K562 (cell line): Measurements from ENCODE around the gene DCN.

Experiments
- C11orf30 ChIP-seq: fragments of 450-650 bp; IDR thresholded peaks from 2 replicates; pipeline ENCODE4 v1.6.1; 2016; ENCODE audit warnings: low read depth, mild to moderate bottlenecking
- HOXB6 ChIP-seq: fragments of 250-450 bp; sonication (Bioruptor Pico); IDR thresholded peaks from 2 replicates; pipeline ENCODE4 v1.5.1; 2022; ENCODE audit warnings: mild to moderate bottlenecking, borderline replicate concordance
- TF ChIP-seq, protein P1 (sequence below): sonication (generic); formaldehyde crosslinking; IDR thresholded peaks from 2 replicates; pipeline ENCODE4 v1.8.1; 2022; ENCODE audit warnings: missing genetic modification reagents
- TF ChIP-seq, protein P2 (sequence below), 2 experiments: fragments of 450-650 bp; formaldehyde crosslinking in 1 of 2; IDR thresholded peaks; 2 replicates each; pipeline versions ENCODE4 v1.4.0 to v1.6.1; 2014 to 2020; ENCODE audit warnings: mild to moderate bottlenecking in 2 of 2, borderline replicate concordance in 1 of 2, low read depth in 1 of 2
- TF ChIP-seq, protein P3 (sequence below), 3 experiments: IDR thresholded peaks in 2 of 3; conservative IDR thresholded peaks in 1 of 3; 2 replicates each; pipeline ENCODE4 v1.5.1; 2011 to 2012; ENCODE audit warnings: low read length in 3 of 3, mild to moderate bottlenecking in 3 of 3, control low read depth in 2 of 3, improper control_type of control experiment in 1 of 3, inconsistent platforms in 1 of 3, low read depth in 1 of 3, mixed read lengths in 1 of 3, moderate library complexity in 1 of 3; ENCODE audit not compliant: insufficient read depth in 2 of 3
- TF ChIP-seq, protein P4 (sequence below): sonication (generic); formaldehyde crosslinking; IDR thresholded peaks from 2 replicates; pipeline ENCODE4 v1.8.0; 2022; ENCODE audit warnings: mild to moderate bottlenecking, missing genetic modification reagents, borderline replicate concordance

DNA sequence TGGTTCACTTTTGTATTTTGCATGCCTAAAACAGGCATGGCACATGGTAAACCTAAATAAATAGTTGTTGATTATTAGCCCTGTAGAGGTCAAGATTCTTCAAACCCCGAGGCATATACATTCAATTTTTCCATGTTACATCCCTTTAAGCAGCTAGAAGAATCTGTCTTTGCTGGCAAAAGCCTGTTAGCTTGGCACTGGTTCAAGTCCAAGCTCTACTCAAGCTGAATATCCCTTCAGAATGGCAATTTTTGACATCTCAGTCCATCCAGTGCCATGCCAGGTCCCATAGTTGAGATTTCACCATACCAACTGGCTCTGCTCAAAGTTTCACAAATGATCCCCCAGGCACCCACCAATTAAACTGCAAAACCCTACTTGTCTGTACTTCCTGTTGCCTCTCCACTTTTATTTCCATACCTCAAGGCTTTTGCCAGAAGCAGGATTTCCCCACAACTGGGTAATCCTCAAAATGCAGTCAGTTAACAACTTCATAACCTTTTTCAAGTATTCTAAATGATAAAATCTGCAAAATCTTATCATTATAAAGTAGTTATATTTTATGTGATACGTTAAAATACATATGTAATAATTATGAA is 9.0 kb upstream of the DCN start:
- TF ChIP-seq, protein P1, sequence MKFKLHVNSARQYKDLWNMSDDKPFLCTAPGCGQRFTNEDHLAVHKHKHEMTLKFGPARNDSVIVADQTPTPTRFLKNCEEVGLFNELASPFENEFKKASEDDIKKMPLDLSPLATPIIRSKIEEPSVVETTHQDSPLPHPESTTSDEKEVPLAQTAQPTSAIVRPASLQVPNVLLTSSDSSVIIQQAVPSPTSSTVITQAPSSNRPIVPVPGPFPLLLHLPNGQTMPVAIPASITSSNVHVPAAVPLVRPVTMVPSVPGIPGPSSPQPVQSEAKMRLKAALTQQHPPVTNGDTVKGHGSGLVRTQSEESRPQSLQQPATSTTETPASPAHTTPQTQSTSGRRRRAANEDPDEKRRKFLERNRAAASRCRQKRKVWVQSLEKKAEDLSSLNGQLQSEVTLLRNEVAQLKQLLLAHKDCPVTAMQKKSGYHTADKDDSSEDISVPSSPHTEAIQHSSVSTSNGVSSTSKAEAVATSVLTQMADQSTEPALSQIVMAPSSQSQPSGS (CRISPR knock-in tag), result no peak
- TF ChIP-seq, protein P2, sequence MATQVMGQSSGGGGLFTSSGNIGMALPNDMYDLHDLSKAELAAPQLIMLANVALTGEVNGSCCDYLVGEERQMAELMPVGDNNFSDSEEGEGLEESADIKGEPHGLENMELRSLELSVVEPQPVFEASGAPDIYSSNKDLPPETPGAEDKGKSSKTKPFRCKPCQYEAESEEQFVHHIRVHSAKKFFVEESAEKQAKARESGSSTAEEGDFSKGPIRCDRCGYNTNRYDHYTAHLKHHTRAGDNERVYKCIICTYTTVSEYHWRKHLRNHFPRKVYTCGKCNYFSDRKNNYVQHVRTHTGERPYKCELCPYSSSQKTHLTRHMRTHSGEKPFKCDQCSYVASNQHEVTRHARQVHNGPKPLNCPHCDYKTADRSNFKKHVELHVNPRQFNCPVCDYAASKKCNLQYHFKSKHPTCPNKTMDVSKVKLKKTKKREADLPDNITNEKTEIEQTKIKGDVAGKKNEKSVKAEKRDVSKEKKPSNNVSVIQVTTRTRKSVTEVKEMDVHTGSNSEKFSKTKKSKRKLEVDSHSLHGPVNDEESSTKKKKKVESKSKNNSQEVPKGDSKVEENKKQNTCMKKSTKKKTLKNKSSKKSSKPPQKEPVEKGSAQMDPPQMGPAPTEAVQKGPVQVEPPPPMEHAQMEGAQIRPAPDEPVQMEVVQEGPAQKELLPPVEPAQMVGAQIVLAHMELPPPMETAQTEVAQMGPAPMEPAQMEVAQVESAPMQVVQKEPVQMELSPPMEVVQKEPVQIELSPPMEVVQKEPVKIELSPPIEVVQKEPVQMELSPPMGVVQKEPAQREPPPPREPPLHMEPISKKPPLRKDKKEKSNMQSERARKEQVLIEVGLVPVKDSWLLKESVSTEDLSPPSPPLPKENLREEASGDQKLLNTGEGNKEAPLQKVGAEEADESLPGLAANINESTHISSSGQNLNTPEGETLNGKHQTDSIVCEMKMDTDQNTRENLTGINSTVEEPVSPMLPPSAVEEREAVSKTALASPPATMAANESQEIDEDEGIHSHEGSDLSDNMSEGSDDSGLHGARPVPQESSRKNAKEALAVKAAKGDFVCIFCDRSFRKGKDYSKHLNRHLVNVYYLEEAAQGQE (IDR thresholded peaks at IDR 0.05; ENCODE audit: borderline replicate concordance), result no peak
- TF ChIP-seq, protein P2 (CRISPR knock-in tag; IDR thresholded peaks at IDR 0.05; ENCODE audit: low read depth), result no peak
- TF ChIP-seq C11orf30 (no peak), HOXB6 (CRISPR knock-in tag) (no peak)
- TF ChIP-seq, protein P3, sequence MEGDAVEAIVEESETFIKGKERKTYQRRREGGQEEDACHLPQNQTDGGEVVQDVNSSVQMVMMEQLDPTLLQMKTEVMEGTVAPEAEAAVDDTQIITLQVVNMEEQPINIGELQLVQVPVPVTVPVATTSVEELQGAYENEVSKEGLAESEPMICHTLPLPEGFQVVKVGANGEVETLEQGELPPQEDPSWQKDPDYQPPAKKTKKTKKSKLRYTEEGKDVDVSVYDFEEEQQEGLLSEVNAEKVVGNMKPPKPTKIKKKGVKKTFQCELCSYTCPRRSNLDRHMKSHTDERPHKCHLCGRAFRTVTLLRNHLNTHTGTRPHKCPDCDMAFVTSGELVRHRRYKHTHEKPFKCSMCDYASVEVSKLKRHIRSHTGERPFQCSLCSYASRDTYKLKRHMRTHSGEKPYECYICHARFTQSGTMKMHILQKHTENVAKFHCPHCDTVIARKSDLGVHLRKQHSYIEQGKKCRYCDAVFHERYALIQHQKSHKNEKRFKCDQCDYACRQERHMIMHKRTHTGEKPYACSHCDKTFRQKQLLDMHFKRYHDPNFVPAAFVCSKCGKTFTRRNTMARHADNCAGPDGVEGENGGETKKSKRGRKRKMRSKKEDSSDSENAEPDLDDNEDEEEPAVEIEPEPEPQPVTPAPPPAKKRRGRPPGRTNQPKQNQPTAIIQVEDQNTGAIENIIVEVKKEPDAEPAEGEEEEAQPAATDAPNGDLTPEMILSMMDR (IDR thresholded peaks at IDR 0.05 in 2 of 3, conservative IDR thresholded peaks at IDR 0.05 in 1 of 3; ENCODE audit: insufficient read depth in 2 of 3, low read depth in 1 of 3, low read length in 3 of 3), result no peak
- TF ChIP-seq, protein P4, sequence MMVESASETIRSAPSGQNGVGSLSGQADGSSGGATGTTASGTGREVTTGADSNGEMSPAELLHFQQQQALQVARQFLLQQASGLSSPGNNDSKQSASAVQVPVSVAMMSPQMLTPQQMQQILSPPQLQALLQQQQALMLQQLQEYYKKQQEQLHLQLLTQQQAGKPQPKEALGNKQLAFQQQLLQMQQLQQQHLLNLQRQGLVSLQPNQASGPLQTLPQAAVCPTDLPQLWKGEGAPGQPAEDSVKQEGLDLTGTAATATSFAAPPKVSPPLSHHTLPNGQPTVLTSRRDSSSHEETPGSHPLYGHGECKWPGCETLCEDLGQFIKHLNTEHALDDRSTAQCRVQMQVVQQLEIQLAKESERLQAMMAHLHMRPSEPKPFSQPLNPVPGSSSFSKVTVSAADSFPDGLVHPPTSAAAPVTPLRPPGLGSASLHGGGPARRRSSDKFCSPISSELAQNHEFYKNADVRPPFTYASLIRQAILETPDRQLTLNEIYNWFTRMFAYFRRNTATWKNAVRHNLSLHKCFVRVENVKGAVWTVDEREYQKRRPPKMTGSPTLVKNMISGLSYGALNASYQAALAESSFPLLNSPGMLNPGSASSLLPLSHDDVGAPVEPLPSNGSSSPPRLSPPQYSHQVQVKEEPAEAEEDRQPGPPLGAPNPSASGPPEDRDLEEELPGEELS (CRISPR knock-in tag), result no peak
